ENCODE data around the gene C1RL. TPM values are rescaled to one million over a fixed set of nuclear protein-coding genes. Genes with fewer than 3 reads are reported as not detected.
"Not testable (repeated sequence)": the region's sequence is repeated elsewhere in the genome, so short reads cannot be mapped to it uniquely, and the experiment has no call there.

C1RL gene
- total and polyA plus RNA-seq, 9 donors: 11.2 to 18.6 (median 12.9) TPM

GRCh38 chr12:7107181-7107580 is 1.8 kb downstream of the C1RL start:
- not testable (repeated sequence) for H3K27ac ChIP-seq (ENCODE audit: low read length); H3K9me3 ChIP-seq (replicated peaks; ENCODE audit: control insufficient read depth, low read depth, low read length); H3K27me3 ChIP-seq (ENCODE audit: control insufficient read depth, insufficient read depth, low read length); H3K4me3 ChIP-seq (ENCODE audit: low read length); DNase-seq; H3K36me3 ChIP-seq (ENCODE audit: control insufficient read depth, insufficient read depth, low read length)
- 100% methylated on average over 1 of the region's 5 CpGs for WGBS (ENCODE audit: insufficient coverage)
- H3K4me1 ChIP-seq (ENCODE audit: control insufficient read depth, insufficient read depth, low read length): peaks cover 23% of the 10 kb centered on the region

- no CpG with 5 or more reads among the region's 1 CpG for WGBS (ENCODE audit: insufficient coverage)
- DNase-seq: no peak
- H3K4me1 ChIP-seq (ENCODE audit: control insufficient read depth, insufficient read depth, low read length): peaks cover 18% of the 10 kb centered on the region
- no peak overlapping the region for H3K4me3 ChIP-seq (ENCODE audit: low read length)
- no peaks in the 10 kb centered on the region for H3K36me3 ChIP-seq (ENCODE audit: control insufficient read depth, insufficient read depth, low read length)
- peaks cover 2% of the 10 kb centered on the region for H3K27me3 ChIP-seq (ENCODE audit: control insufficient read depth, insufficient read depth, low read length)
- H3K27ac ChIP-seq (ENCODE audit: low read length): no peak overlapping the region
- H3K9me3 ChIP-seq (replicated peaks; ENCODE audit: control insufficient read depth, low read depth, low read length): peaks cover 4% of the 10 kb centered on the region
Observed at GRCh38 chr12:7106082-7106481, 2.9 kb downstream of the C1RL start.

GRCh38 chr12:7103837-7104584 is 5.0 kb downstream of the C1RL start:
- WGBS (ENCODE audit: insufficient coverage): 92% methylated on average over 10 of the region's 14 CpGs
- no peaks in the 10 kb centered on the region for H3K36me3 ChIP-seq (ENCODE audit: control insufficient read depth, insufficient read depth, low read length)

DNA sequence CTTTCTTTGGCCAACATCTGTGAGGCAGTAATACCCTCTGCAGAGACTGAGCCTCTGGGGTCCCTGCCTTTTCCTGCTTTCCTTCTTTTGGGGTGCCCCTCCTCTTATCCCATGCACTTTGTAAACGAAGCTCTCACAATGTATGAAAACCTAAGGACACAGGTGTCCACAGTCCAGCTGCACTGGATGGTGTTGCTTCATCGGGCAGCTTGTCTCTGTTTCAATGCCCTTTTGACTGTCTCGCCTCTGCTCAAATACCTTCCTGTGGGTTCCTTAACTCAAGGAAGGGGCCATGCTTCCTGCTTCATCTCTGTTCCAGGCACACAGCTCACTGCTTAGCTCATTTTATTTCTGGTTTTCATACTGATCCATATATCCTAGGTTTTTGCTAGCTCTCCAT is 6.4 kb downstream of the C1RL start:
- Histone ChIP-seq H3K4me3 (ENCODE audit: low read length) (no peak overlapping the region), H3K36me3 (ENCODE audit: control insufficient read depth, insufficient read depth, low read length) (no peaks in the 10 kb centered on the region), H3K27ac (ENCODE audit: low read length) (no peak overlapping the region), H3K9me3 (replicated peaks; ENCODE audit: control insufficient read depth, low read depth, low read length) (peaks cover 4% of the 10 kb centered on the region), H3K27me3 (ENCODE audit: control insufficient read depth, insufficient read depth, low read length) (no peaks in the 10 kb centered on the region), H3K4me1 (ENCODE audit: control insufficient read depth, insufficient read depth, low read length) (no peaks in the 10 kb centered on the region)
- 67% methylated on average over 3 of the region's 3 CpGs for WGBS (ENCODE audit: insufficient coverage)
- DNase-seq: no peak

More at GRCh38 chr12:7103837-7104584, 5.0 kb downstream of the C1RL start:
- Histone ChIP-seq H3K4me3 (ENCODE audit: low read length) (no peak overlapping the region), H3K27me3 (ENCODE audit: control insufficient read depth, insufficient read depth, low read length) (peaks cover 2% of the 10 kb centered on the region), H3K4me1 (ENCODE audit: control insufficient read depth, insufficient read depth, low read length) (peaks cover 10% of the 10 kb centered on the region), H3K27ac (ENCODE audit: low read length) (no peak overlapping the region), H3K9me3 (replicated peaks; ENCODE audit: control insufficient read depth, low read depth, low read length) (peaks cover 4% of the 10 kb centered on the region)
- no peak for DNase-seq

GRCh38 chr12:7101694-7102131 is 7.3 kb downstream of the C1RL start:
- no peak for DNase-seq
- WGBS (ENCODE audit: insufficient coverage): 56% methylated on average over 3 of the region's 10 CpGs
- no peaks in the 10 kb centered on the region for H3K36me3 ChIP-seq (ENCODE audit: control insufficient read depth, insufficient read depth, low read length)
- peaks cover 4% of the 10 kb centered on the region for H3K9me3 ChIP-seq (replicated peaks; ENCODE audit: control insufficient read depth, low read depth, low read length)
- no peaks in the 10 kb centered on the region for H3K27me3 ChIP-seq (ENCODE audit: control insufficient read depth, insufficient read depth, low read length)
- no peak overlapping the region for H3K27ac ChIP-seq (ENCODE audit: low read length)
- H3K4me3 ChIP-seq (ENCODE audit: low read length): no peak overlapping the region
- H3K4me1 ChIP-seq (ENCODE audit: control insufficient read depth, insufficient read depth, low read length): no peaks in the 10 kb centered on the region

- Histone ChIP-seq H3K4me3 (ENCODE audit: low read length) (no peak overlapping the region), H3K4me1 (ENCODE audit: control insufficient read depth, insufficient read depth, low read length) (no peaks in the 10 kb centered on the region), H3K27ac (ENCODE audit: low read length) (no peak overlapping the region), H3K36me3 (ENCODE audit: control insufficient read depth, insufficient read depth, low read length) (no peaks in the 10 kb centered on the region), H3K9me3 (replicated peaks; ENCODE audit: control insufficient read depth, low read depth, low read length) (peaks cover 2% of the 10 kb centered on the region), H3K27me3 (ENCODE audit: control insufficient read depth, insufficient read depth, low read length) (no peaks in the 10 kb centered on the region)
- 84% methylated on average over 4 of the region's 4 CpGs for WGBS (ENCODE audit: insufficient coverage)
- no peak for DNase-seq
Observed at GRCh38 chr12:7101047-7101693, 7.8 kb downstream of the C1RL start.

- H3K4me3 ChIP-seq (ENCODE audit: low read length): no peak overlapping the region
- no peak for DNase-seq
- H3K36me3 ChIP-seq (ENCODE audit: control insufficient read depth, insufficient read depth, low read length): no peaks in the 10 kb centered on the region
- H3K9me3 ChIP-seq (replicated peaks; ENCODE audit: control insufficient read depth, low read depth, low read length): no peaks in the 10 kb centered on the region
- 67% methylated on average over 3 of the region's 4 CpGs for WGBS (ENCODE audit: insufficient coverage)
- H3K27me3 ChIP-seq (ENCODE audit: control insufficient read depth, insufficient read depth, low read length): no peaks in the 10 kb centered on the region
- H3K4me1 ChIP-seq (ENCODE audit: control insufficient read depth, insufficient read depth, low read length): no peaks in the 10 kb centered on the region
- H3K27ac ChIP-seq (ENCODE audit: low read length): no peak overlapping the region
Observed at GRCh38 chr12:7100239-7100638, 8.8 kb downstream of the C1RL start.

DNA sequence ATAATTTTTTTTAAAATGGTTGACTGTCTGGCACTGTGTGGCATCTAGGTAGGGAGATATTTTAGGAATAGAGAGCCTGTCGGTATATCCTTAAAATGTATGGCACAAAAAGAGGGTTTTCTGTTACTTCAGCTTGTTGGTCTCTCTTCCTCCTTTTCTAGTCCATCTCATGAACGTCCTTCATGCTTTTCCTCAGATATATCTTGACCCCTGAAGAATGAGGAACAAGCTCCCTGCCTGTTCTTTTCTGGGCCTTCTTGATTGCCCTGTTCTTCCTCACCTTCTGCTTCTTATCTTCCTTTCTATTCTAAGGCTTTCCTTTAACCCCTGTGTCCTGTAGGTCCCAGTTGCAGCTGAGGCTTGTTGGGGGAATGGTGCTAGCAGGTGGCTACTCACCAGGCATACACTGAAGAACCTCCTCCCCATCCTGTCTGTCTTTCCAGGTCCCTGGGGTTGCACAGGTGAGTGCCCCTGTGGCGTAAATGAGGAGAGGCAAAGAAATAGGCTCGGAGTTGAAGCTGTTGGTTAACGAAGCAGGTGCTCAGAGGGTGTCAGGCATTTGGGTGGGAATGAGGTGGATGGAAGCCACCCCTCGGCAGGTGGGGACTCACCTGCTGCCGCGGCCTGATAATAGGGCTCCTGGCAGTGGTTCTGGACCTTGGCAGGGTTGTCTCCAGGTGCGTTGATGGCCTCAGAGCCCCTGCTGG is 9.6 kb downstream of the C1RL start:
- Histone ChIP-seq H3K27me3 (ENCODE audit: control insufficient read depth, insufficient read depth, low read length) (no peaks in the 10 kb centered on the region), H3K27ac (ENCODE audit: low read length) (no peak overlapping the region), H3K4me1 (ENCODE audit: control insufficient read depth, insufficient read depth, low read length) (no peaks in the 10 kb centered on the region), H3K36me3 (ENCODE audit: control insufficient read depth, insufficient read depth, low read length) (no peaks in the 10 kb centered on the region), H3K4me3 (ENCODE audit: low read length) (no peak overlapping the region), H3K9me3 (replicated peaks; ENCODE audit: control insufficient read depth, low read depth, low read length) (no peaks in the 10 kb centered on the region)
- WGBS (ENCODE audit: insufficient coverage): 83% methylated on average over 8 of the region's 9 CpGs
- no peak for DNase-seq

- Histone ChIP-seq H3K27me3 (ENCODE audit: control insufficient read depth, insufficient read depth, low read length) (peaks cover 2% of the 10 kb centered on the region), H3K4me3 (ENCODE audit: low read length) (no peak overlapping the region), H3K4me1 (ENCODE audit: control insufficient read depth, insufficient read depth, low read length) (peaks cover 4% of the 10 kb centered on the region), H3K9me3 (replicated peaks; ENCODE audit: control insufficient read depth, low read depth, low read length) (no peaks in the 10 kb centered on the region), H3K27ac (ENCODE audit: low read length) (no peak overlapping the region), H3K36me3 (ENCODE audit: control insufficient read depth, insufficient read depth, low read length) (no peaks in the 10 kb centered on the region)
- DNase-seq: no peak
- 60% methylated on average over 17 of the region's 19 CpGs for WGBS (ENCODE audit: insufficient coverage)
Observed at GRCh38 chr12:7096979-7097378, 12.0 kb downstream of the C1RL start.
